Measurements from ENCODE around the gene EFL1. TPM values are rescaled to one million over a fixed set of nuclear protein-coding genes. Genes with fewer than 3 reads are reported as not detected.

Gene EFL1
- total and polyA plus RNA-seq, 2 of the 8 experiments (the other 6 are each of a cell fraction or from before 2014, with no cell fraction given) = 10.8 to 31.5 TPM

GRCh38 chr15:82080774-82081173 is 181.8 kb downstream of the EFL1 start (continued):
- TF ChIP-seq CBX8 (IDR thresholded peaks at IDR 0.05; ENCODE audit: borderline replicate concordance, low read depth, low read length) (no peak), SIN3A (conservative IDR thresholded peaks at IDR 0.05 in 1 of 2, IDR thresholded peaks at IDR 0.05 in 1 of 2; ENCODE audit: low read depth in 1 of 2, low read length in 2 of 2) (no peak), TAF1 (IDR thresholded peaks at IDR 0.05; ENCODE audit: low read depth, low read length) (no peak), USF2 (IDR thresholded peaks at IDR 0.05; ENCODE audit: low read length) (no peak), RXRA (IDR thresholded peaks at IDR 0.05; ENCODE audit: insufficient read depth, low read depth, low read length) (no peak)

Small RNAs within 50 kb of the gene (small RNA-seq; reads per million reads assigned to genes)
- not detected for gene RNU1-77P (ENCODE audit: insufficient read depth)

Other genes with a start within 250 kb of the EFL1 start
- 15.6 and 15.9 TPM in 2 replicates for gene MEX3B, start 216.7 kb downstream of the EFL1 start, total RNA-seq (2021; fragmentation: NEBNext Ultra II Directional; extraction: Animal tissue kit (Norgen Biotek cat#: 25700))
- gene MEX3B, start 216.7 kb downstream of the EFL1 start, polyA plus RNA-seq (2011; rRNA removed) = 8.0 and 13.6 TPM in 2 replicates
- gene SAXO2, start 84 bp upstream of the EFL1 start, total RNA-seq (2021; fragmentation: NEBNext Ultra II Directional; extraction: Animal tissue kit (Norgen Biotek cat#: 25700)) = 3.1 and 3.8 TPM in 2 replicates
- 1.9 and 3.1 TPM in 2 replicates for gene SAXO2, start 84 bp upstream of the EFL1 start, polyA plus RNA-seq (2011; rRNA removed)
- 3.7 and 4.0 TPM in 2 replicates for gene GOLGA6L10, start 86.7 kb upstream of the EFL1 start, total RNA-seq (2021; fragmentation: NEBNext Ultra II Directional; extraction: Animal tissue kit (Norgen Biotek cat#: 25700))
- gene GOLGA6L10, start 86.7 kb upstream of the EFL1 start, polyA plus RNA-seq (2011; rRNA removed) = 0.91 and 1.3 TPM in 2 replicates
- 5.4 and 5.5 TPM in 2 replicates for gene GOLGA6L9, start 167.1 kb upstream of the EFL1 start, total RNA-seq (2021; fragmentation: NEBNext Ultra II Directional; extraction: Animal tissue kit (Norgen Biotek cat#: 25700))
- gene GOLGA6L9, start 167.1 kb upstream of the EFL1 start, polyA plus RNA-seq (2011; rRNA removed) = 2.6 and 3.1 TPM in 2 replicates